HG03060 (cell line): ENCODE measurements around the gene SLC41A2.
"Not testable (repeated sequence)": the region's sequence is repeated elsewhere in the genome, so short reads cannot be mapped to it uniquely, and the experiment has no call there.

Experiments
- ATAC-seq: cut with Tn5 transposase; IDR thresholded peaks from one replicate; pipeline ENCODE4 v1.9.1; 2021; ENCODE audit warnings: low read depth, moderate number of reproducible peaks; ENCODE audit not compliant: unreplicated experiment

The SLC41A2 gene

GRCh38 chr12:104964167-104964855 lies 6.2 kb upstream of the SLC41A2 start:
- no peak for ATAC-seq

- no peak for ATAC-seq
Measured at GRCh38 chr12:104963757-104964156, 5.7 kb upstream of the SLC41A2 start.

- no peak for ATAC-seq
Measured at GRCh38 chr12:104960464-104960863, 2.4 kb upstream of the SLC41A2 start.

GRCh38 chr12:104959335-104959841 lies 1.3 kb upstream of the SLC41A2 start:
- ATAC-seq = no peak

GRCh38 chr12:104958805-104959334 lies 780 bp upstream of the SLC41A2 start:
- ATAC-seq = no peak

GRCh38 chr12:104957719-104958000 lies 430 bp downstream of the SLC41A2 start:
- no peak for ATAC-seq

GRCh38 chr12:104956870-104957718 lies 996 bp downstream of the SLC41A2 start:
- ATAC-seq = no peak

GRCh38 chr12:104955703-104956102 lies 2.4 kb downstream of the SLC41A2 start:
- ATAC-seq = no peak

- no peak for ATAC-seq
Measured at GRCh38 chr12:104953323-104953722, 4.8 kb downstream of the SLC41A2 start.

- no peak for ATAC-seq
Measured at GRCh38 chr12:104952816-104953215, 5.3 kb downstream of the SLC41A2 start.

GRCh38 chr12:104951759-104952509 lies 6.2 kb downstream of the SLC41A2 start:
- ATAC-seq = no peak

GRCh38 chr12:104948716-104949115 lies 9.4 kb downstream of the SLC41A2 start:
- ATAC-seq = not testable (repeated sequence)

GRCh38 chr12:104944252-104944651 lies 13.8 kb downstream of the SLC41A2 start:
- ATAC-seq = no peak

GRCh38 chr12:104943401-104943800 lies 14.7 kb downstream of the SLC41A2 start:
- not testable (repeated sequence) for ATAC-seq

GRCh38 chr12:104942075-104942474 lies 16.0 kb downstream of the SLC41A2 start:
- ATAC-seq = no peak

GRCh38 chr12:104941454-104941853 lies 16.6 kb downstream of the SLC41A2 start:
- no peak for ATAC-seq

- no peak for ATAC-seq
Measured at GRCh38 chr12:104939089-104939488, 19.0 kb downstream of the SLC41A2 start.

- no peak for ATAC-seq
Measured at GRCh38 chr12:104938371-104938770, 19.7 kb downstream of the SLC41A2 start.

GRCh38 chr12:104935886-104936285 lies 22.2 kb downstream of the SLC41A2 start:
- ATAC-seq = no peak

GRCh38 chr12:104933778-104934177 lies 24.3 kb downstream of the SLC41A2 start:
- ATAC-seq = no peak

- ATAC-seq = no peak
Measured at GRCh38 chr12:104933128-104933527, 25.0 kb downstream of the SLC41A2 start.
